Stimulated activated naive B cell treated with anti-CD40 and anti-IgM and Interleukin-4, amounts not matched to agents 10 μg/mL and 1 μg/mL and 100 μg/mL, for 72 hours (primary cell): ENCODE data around the gene ATP6V1B1.
"Not testable (repeated sequence)": the region's sequence is repeated elsewhere in the genome, so short reads cannot be mapped to it uniquely, and the experiment has no call there.

Experiments used
- ATAC-seq, 2 donors: fragments of 150-1000 bp; cut with Tn5 transposase; replicated peaks; 2 replicates each; pipeline ENCODE4 v1.10.0; 2021; ENCODE audit warnings: moderate library complexity in 1 of 2
- DNase-seq: peaks from one replicate; pipeline ENCODE4 v3.0.0; 2021
- H3K27ac Mint-ChIP-seq: one replicate; pipeline ENCODE4 v1.8.0; 2022; ENCODE audit warnings: mild to moderate bottlenecking, mixed read lengths
- H3K27me3 Mint-ChIP-seq, 2 donors: one replicate each; pipeline ENCODE4 v1.8.0; 2022; ENCODE audit warnings: mixed read lengths in 2 of 2
- H3K36me3 Mint-ChIP-seq, 2 donors: one replicate each; pipeline ENCODE4 v1.8.0; 2022; ENCODE audit warnings: mixed read lengths in 2 of 2, mild to moderate bottlenecking in 1 of 2
- H3K4me1 Mint-ChIP-seq, 2 donors: one replicate each; pipeline ENCODE4 v1.8.0; 2022; ENCODE audit warnings: mixed read lengths in 2 of 2, mild to moderate bottlenecking in 1 of 2
- H3K4me3 Mint-ChIP-seq, 2 donors: one replicate each; pipeline ENCODE4 v1.8.0; 2022; ENCODE audit warnings: mild to moderate bottlenecking in 2 of 2, mixed read lengths in 2 of 2, moderate library complexity in 1 of 2
- H3K9me3 Mint-ChIP-seq, 2 donors: one replicate each; pipeline ENCODE4 v1.8.0; 2022; ENCODE audit warnings: mixed read lengths in 2 of 2, mild to moderate bottlenecking in 1 of 2

Gene ATP6V1B1

DNA sequence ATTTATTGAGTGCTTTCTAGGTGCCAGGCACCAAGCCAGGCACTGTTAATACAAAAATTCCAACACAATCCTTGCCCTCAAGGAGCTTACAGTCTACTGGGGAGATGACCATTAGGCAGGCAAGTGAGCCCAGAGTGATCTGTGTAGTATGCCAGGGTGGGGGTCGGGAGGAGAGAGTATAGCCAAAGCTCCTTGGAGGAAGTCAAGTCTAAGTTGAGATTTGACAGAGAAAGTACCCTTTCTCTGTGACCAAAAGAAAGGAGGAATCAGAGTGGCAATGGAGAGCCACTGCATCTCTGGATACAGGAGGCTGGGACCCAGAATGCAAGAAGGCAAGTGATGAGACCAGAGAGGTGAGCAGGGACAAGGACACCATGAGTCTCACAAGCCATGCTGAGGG is 50.3 kb downstream of the ATP6V1B1 start:
- DNase-seq (no peak), ATAC-seq (no peak)
- H3K9me3 Mint-ChIP-seq = no peaks in the 10 kb centered on the region
- peaks cover 32 to 52% of the 10 kb centered on the region in 2 donors for H3K36me3 Mint-ChIP-seq
- H3K4me1 Mint-ChIP-seq = peaks cover 19 to 32% of the 10 kb centered on the region in 2 donors
- no peaks in the 10 kb centered on the region for H3K27me3 Mint-ChIP-seq
- no peak overlapping the region for H3K4me3 Mint-ChIP-seq
- H3K27ac Mint-ChIP-seq = peak overlapping the region; percentile 3

DNA sequence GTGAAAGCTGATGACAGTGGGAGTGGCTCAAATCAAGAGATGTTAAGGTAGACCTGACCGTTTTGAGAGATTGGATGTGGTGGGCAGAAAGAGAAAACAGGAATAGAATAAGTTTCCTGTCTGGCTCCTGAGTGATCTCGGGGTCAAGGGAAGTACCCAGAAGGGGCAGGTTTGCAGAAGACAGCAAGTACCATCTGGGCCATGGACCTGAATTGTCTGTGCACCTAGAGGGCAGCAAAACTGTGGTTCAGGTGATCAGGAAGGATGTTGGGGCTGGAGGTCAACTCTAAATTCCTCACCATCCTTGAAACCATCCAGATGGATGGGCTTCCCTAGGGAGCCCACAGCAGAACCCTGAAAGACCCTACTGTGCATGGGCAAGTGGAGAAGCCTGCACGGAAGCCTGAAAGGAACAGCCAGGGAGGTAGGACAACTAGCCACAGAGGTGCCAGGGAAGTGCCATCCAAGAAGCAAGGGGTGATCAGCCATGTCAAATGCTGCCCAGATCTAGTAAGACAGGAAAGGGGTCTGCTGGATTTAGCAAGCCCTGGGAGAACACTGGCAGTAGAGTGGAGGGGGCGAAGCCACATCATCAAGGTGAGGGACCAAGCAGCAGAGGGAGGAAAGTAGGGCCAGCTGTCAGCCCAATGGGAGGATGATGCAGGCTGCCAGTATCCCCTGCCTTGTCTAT is 50.9 kb downstream of the ATP6V1B1 start:
- Mint-ChIP-seq H3K36me3 (peaks cover 37 to 54% of the 10 kb centered on the region in 2 donors), H3K27ac (no peak overlapping the region), H3K9me3 (no peaks in the 10 kb centered on the region), H3K27me3 (no peaks in the 10 kb centered on the region), H3K4me3 (no peak overlapping the region), H3K4me1 (peaks cover 24 to 38% of the 10 kb centered on the region in 2 donors)
- DNase-seq = no peak
- no peak for ATAC-seq

DNA sequence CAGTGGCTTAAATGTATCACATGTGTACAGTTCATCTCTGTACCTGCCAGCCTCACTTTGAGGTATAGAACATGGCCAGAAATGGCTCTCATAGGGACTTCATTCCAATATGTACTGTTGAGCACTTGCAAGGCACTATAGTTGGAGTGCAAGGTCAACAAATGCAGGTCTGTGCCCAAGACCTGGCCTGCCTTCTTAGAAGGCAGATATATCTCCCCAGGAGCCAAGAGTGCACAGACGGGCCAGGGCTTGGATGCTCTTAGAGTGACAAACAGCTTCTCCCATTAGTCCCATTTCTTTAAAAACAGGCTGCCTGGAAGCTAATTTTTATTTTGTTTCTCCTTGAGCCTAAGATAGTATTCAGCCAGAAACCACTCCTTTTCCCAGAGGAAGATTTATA is 51.7 kb downstream of the ATP6V1B1 start:
- ATAC-seq = no peak

DNA sequence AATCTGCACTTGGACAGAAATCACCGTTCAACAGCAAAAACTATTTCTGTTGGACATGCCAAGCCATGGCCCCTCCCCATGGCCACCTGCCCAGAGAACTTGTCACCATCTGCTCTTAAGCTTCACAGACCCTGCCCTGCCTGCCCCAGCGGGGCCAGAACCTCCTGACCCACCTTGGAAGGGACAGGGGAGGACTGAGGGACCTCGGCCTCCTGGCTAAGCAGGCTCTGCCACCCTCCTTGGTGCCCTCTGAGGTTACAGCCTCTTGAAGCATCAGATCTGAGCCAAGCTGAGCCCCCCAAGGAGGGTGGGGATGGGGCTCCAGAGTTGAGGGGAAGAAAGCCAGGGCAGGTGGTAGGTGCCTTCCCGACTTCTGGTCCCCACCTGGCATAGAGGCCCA is 52.5 kb downstream of the ATP6V1B1 start:
- ATAC-seq (no peak), DNase-seq (no peak)
- H3K27me3 Mint-ChIP-seq = no peaks in the 10 kb centered on the region
- no peak overlapping the region for H3K4me3 Mint-ChIP-seq
- peak overlapping the region; percentile 49 for H3K27ac Mint-ChIP-seq
- no peaks in the 10 kb centered on the region for H3K9me3 Mint-ChIP-seq
- H3K36me3 Mint-ChIP-seq = peaks cover 37 to 62% of the 10 kb centered on the region in 2 donors
- H3K4me1 Mint-ChIP-seq = peaks cover 28 to 46% of the 10 kb centered on the region in 2 donors

More for the DNA sequence above, 51.7 kb downstream of the ATP6V1B1 start:
- H3K4me1 Mint-ChIP-seq = peaks cover 25 to 40% of the 10 kb centered on the region in 2 donors
- H3K27ac Mint-ChIP-seq = no peak overlapping the region
- no peaks in the 10 kb centered on the region for H3K9me3 Mint-ChIP-seq
- peaks cover 35 to 58% of the 10 kb centered on the region in 2 donors for H3K36me3 Mint-ChIP-seq
- no peak for DNase-seq
- H3K27me3 Mint-ChIP-seq = no peaks in the 10 kb centered on the region
- no peak overlapping the region for H3K4me3 Mint-ChIP-seq

DNA sequence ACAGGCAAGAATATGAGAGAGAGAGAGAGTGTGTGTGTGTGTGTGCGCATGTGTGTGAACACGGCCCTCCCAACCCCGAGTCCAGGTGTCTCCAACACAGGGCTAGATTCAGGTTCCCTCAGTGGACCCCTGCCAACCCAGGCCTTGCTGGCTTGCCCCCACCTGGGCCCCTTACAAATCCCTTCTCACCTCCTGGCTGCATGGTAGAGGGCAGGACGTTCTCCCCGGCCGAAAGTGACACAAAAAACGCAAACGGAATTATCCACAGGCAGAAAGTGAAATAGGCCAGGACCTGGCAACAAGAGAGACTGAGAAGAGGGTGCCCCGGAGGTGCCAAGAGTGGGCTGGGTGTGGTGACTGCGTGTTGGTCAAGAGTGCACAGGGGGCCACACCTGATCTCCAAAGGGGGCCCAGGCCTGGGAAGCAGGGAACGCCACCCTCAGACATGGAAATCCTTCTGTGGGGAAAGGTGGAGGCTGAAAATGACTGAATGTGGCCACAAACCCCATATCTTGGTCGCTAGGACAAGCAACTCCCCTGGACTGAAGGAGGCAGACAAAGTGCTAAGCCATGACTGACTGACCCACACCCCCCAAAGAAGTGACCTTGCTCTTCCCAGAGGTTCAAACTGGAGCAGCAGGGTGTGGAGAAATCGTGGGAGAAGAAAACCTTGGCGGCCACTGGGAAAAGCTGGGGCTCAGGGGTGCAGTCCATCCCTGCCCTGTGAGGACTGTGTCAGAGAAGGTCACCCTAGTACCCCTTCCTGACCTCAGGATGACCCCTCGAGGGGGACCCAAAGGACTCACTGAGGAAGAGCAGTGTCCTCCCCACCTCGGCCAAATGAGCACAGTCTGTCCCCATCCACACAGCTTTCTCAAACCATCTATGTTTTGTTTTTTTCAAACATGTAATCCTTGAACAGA is 53.3 kb downstream of the ATP6V1B1 start:
- Mint-ChIP-seq H3K36me3 (peaks cover 41 to 62% of the 10 kb centered on the region in 2 donors), H3K27ac (peak overlapping the region; percentile 49), H3K27me3 (no peaks in the 10 kb centered on the region), H3K4me1 (peaks cover 37 to 54% of the 10 kb centered on the region in 2 donors), H3K9me3 (no peaks in the 10 kb centered on the region), H3K4me3 (no peak overlapping the region)
- no peak for DNase-seq
- ATAC-seq = no peak

DNA sequence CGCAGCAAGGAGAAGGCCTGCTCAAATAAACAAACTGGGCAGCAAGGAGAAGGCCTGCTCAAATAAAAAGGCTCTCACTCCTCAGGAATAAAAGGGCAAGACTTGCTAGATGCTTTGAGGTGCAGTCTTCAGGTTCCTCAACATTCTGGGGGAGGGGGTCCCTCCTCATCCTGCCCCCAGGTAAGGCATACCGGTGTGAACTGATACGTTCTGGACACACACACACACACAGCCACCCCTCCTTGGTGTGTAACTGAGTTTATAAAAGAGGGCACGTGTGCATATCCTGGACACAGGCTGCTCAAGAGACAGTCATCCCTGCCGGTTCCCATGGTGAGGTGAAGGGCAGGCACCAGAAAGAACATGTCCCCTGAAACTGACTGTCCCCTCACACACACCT is 54.5 kb downstream of the ATP6V1B1 start:
- Mint-ChIP-seq H3K27me3 (no peaks in the 10 kb centered on the region), H3K9me3 (no peaks in the 10 kb centered on the region), H3K4me1 (peaks cover 30 to 49% of the 10 kb centered on the region in 2 donors), H3K4me3 (no peak overlapping the region), H3K36me3 (peaks cover 43 to 55% of the 10 kb centered on the region in 2 donors), H3K27ac (no peak overlapping the region)
- ATAC-seq (no peak), DNase-seq (no peak)

DNA sequence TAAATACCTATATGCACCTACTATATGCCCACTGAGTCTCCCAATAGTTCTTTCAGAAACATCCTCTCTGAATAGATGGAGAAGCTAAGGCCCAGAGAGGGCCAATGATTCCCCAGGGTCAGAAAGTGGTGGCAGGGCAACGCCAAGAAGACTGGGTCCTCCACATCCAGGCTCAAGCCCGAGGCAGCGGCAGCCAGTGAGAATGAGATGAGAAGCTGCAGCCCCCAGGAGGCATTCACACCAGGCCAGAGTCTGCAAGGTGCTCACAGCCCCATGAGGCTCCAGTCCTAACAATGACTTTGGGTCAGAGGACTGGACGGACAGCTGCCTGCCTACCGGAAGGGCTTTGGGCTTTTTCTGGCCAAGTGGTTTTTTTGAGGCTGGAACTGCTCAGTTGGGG is 55.4 kb downstream of the ATP6V1B1 start:
- H3K4me1 Mint-ChIP-seq = peaks cover 29 to 49% of the 10 kb centered on the region in 2 donors
- H3K27me3 Mint-ChIP-seq = no peaks in the 10 kb centered on the region
- no peak overlapping the region for H3K27ac Mint-ChIP-seq
- H3K9me3 Mint-ChIP-seq = no peaks in the 10 kb centered on the region
- ATAC-seq = no peak
- no peak for DNase-seq
- peaks cover 36 to 46% of the 10 kb centered on the region in 2 donors for H3K36me3 Mint-ChIP-seq
- H3K4me3 Mint-ChIP-seq = no peak overlapping the region

DNA sequence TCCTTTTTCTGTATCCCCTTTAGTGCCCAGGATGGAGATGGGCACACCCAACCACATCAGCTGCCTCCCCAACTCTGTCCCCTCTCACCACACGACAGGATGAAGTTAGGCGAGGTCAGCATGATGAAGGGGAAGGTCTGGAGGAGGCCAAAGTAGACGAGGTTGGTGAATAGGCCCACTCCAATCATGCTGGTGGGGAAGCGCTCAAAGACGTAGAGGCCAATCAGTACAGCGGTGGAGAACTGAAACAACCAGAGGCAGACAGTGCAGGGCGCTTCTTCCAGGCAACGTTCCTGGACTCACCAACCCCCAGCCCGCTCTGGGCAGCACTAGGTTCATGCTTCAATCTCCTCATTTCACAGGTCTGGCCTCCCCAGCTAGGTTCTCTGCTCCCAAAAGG is 56.0 kb downstream of the ATP6V1B1 start:
- no peak for ATAC-seq
- Mint-ChIP-seq H3K4me1 (peaks cover 26 to 47% of the 10 kb centered on the region in 2 donors), H3K9me3 (no peaks in the 10 kb centered on the region), H3K27me3 (no peaks in the 10 kb centered on the region), H3K4me3 (no peak overlapping the region), H3K36me3 (peaks cover 30 to 40% of the 10 kb centered on the region in 2 donors), H3K27ac (peak overlapping the region; percentile 52)
- DNase-seq = no peak

DNA sequence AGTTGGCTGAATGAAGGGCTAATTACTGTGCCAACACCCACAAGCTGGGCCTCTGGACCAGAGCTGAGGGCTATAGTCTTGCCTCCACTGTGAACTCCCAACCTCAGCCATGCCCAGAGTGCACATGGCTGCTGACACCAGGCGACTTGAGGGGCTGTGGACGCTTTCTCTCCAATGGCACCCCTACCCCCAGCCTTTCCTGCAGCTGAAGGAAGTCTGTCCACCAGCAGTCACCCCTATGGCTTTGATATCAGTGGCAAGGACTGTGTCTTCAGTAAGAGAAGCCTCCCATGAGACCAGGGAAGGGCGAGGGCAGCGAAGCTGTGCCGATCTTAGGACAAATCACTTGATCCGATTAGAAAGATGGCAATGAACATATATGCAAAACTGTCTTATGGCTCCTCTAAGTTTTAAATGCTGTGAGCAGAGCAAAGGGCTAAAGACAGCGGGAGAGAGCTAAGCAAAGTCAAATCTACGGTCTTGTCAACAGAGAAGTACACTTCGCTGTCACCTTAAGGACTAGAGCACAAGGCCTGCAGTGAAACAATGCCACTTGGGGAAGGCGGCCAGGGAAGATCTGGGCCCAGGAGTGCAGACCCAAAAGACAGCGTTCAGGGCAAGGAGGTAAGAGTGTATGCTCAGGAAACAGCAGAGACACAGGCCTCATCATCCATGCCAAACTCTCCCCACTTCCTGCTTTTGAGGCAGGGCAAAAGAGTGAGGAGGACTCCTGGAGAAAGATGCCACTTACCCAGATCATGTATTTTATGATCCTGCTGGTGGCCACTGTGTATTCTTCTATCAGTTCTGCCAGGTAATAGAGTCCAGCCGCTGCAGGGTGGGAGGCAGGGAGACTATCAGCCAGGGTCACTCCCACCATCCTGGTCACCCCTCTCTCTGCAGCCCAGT is 57.5 kb downstream of the ATP6V1B1 start:
- Mint-ChIP-seq H3K27me3 (no peaks in the 10 kb centered on the region), H3K9me3 (no peaks in the 10 kb centered on the region), H3K4me3 (peak overlapping the region; percentile 93 to 95), H3K4me1 (peaks cover 26 to 47% of the 10 kb centered on the region in 2 donors), H3K36me3 (peaks cover 21 to 29% of the 10 kb centered on the region in 2 donors), H3K27ac (peak overlapping the region; percentile 93)
- no peak for ATAC-seq
- DNase-seq = no peak

DNA sequence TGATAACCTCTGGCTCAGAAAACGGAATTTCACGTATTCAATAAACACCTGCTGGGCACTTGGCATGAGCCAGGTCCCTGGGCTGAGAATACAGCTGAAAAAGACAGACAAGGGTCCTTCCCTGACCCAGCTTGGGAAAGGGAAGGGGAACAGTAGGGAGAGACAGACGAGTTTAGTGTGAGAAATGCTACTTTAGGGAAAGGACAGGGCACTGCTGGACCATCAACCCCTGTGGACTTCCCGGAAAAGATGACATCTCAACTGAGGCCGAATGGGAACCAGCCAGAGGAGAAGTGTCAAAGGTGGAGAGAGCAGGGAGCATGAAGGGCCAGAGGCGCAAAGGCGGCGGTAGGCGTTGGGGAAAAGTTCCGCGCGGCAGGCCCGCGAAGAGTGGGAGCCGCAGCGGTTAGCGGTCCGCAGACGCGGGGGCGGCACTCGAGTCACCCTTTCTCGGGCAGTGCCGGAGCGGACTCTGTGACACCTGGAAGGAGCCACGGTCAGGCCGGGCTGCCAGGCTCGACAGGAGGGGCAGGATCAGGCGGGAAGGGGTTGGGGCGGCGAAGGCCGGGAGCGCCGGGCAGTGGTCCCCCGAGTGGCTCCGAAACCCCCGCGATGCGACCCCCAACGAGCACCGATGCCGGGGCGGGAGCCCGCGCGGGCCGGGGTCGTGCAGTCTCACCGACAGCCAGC is 58.5 kb downstream of the ATP6V1B1 start:
- DNase-seq (peak; percentile 43), ATAC-seq (peak; percentile 45)
- peaks cover 15 to 20% of the 10 kb centered on the region in 2 donors for H3K36me3 Mint-ChIP-seq

DNA sequence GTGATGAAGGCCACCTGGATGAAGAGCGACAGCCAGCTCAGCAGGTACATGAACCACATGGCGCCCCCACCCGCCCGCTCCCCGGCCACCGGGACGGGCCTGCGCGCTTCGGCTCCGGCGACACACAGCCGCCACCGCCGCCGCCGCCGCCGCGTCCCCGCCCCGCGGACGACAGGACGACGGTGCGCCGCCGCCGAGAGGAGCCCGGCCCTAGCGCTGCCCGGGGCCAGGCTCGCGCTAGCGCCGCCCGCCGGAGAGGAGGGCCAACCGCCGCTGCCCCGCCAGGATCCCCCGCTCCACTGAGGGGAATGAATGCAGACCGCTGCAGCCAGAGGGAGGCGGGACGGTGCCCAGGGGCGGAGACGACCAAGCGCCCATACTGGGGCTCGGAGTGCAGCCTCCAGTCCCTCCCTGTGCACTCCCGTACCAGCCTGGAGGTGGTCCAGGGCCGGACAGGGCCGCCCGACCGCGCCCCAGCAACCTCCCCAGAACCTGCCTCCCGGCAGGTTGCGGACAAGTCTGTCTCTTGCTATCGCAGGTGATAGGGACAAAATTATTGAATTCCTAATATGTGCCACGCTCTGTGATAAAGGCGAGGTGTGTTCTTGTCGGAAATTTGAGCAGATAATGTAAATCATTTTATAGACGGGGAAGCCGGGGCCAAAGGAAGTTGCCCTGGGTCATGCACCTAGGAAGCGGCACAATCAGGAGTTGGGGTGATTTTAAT is 59.2 kb downstream of the ATP6V1B1 start, which contains the start of gene TEX261:
Gene TEX261, minus strand, starts transcription at position 175 of the 727 bp plus-strand sequence. Its CDS starts 116 bp downstream, at position 59.
- H3K27me3 Mint-ChIP-seq = no peaks in the 10 kb centered on the region
- H3K9me3 Mint-ChIP-seq = no peaks in the 10 kb centered on the region
- ATAC-seq (peak; percentile 96 to 97), DNase-seq (peak; percentile 93)
- peak within 1 kb of the TSS; percentile 93 for H3K27ac Mint-ChIP-seq
- H3K4me1 Mint-ChIP-seq = peaks cover 26 to 53% of the 10 kb centered on the region in 2 donors
- peaks cover 15 to 20% of the 10 kb centered on the region in 2 donors for H3K36me3 Mint-ChIP-seq
- peak within 1 kb of the TSS; percentile 93 to 95 for H3K4me3 Mint-ChIP-seq

More for the DNA sequence above, 58.5 kb downstream of the ATP6V1B1 start:
- Mint-ChIP-seq H3K4me3 (peak overlapping the region; percentile 93 to 95), H3K9me3 (no peaks in the 10 kb centered on the region), H3K4me1 (peaks cover 25 to 47% of the 10 kb centered on the region in 2 donors), H3K27ac (peak overlapping the region; percentile 93), H3K27me3 (no peaks in the 10 kb centered on the region)

DNA sequence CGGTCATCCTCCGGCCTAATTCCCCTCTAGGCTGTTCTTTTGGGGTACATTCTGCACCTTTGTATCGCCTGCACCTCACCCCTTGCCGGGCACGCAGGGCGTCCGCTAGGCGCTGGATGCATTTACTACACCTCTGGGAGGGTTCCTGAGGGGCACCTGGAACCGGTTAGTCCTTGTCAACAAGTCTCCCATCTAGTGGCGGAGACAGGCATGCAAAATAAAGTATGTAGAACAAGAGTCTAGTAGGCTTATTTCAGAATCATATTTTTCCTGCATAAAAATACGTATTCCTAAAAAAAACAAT is 59.7 kb downstream of the ATP6V1B1 start:
- ATAC-seq (peak; percentile 41 to 42), DNase-seq (peak; percentile 18)
- Mint-ChIP-seq H3K36me3 (peaks cover 15 to 20% of the 10 kb centered on the region in 2 donors), H3K9me3 (no peaks in the 10 kb centered on the region), H3K4me3 (peak overlapping the region; percentile 93 to 95), H3K27me3 (no peaks in the 10 kb centered on the region), H3K4me1 (peaks cover 26 to 51% of the 10 kb centered on the region in 2 donors), H3K27ac (peak overlapping the region; percentile 77)

DNA sequence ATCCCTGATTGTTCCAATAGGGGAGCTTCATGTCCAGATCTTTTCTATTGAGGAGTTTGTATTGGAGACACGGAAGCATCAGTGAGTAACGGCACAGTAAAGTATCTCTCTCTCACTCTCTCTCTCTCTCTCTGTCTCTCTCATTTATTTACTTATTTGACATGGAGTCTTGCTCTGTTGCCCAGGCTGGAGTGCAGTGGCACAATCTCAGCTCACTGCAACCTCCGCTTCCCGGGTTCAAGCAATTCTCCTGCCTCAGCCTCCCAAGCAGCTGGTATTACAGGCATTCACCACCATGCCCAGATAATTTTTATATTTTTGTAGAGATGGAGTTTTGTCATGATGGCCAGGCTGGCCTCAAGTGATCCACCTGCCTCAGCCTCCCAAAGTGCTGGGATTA is 63.2 kb downstream of the ATP6V1B1 start:
- not testable (repeated sequence) for DNase-seq, ATAC-seq, H3K27ac Mint-ChIP-seq, H3K27me3 Mint-ChIP-seq, H3K4me3 Mint-ChIP-seq, H3K36me3 Mint-ChIP-seq, H3K9me3 Mint-ChIP-seq
- peaks cover 15 to 36% of the 10 kb centered on the region in 2 donors for H3K4me1 Mint-ChIP-seq
